ENCODE measurements around the gene CLINT1. TPM values are rescaled to one million over a fixed set of nuclear protein-coding genes. Genes with fewer than 3 reads are reported as not detected.

Gene CLINT1
- total RNA-seq, 3 donors from 2014 or later: 90.8 to 131 (median 127) TPM

DNA sequence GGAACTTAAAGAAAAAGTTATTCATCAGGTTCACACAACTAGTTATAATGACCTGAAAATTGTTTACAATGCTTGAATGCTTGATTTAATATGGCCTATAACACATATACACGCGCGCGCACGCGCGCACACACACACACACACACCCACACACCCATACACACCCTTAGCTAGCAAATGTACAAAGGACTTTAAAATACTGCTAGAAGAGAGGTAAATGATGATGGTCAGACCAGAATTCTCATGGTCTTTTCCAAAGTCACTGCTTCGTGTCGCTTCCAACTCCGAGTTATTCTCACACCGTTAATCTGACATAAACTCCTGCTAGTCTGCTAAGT lies 109.5 kb downstream of the CLINT1 start:
- no peak overlapping the region for H3K4me3 ChIP-seq
- TF ChIP-seq CTCF (IDR thresholded peaks at IDR 0.05): no peak
- ATAC-seq (peak; percentile 58), DNase-seq (no peak)
- intact Hi-C loops (cut with DNase I, micrococcal nuclease): loop anchor here in 1 of 2 donors (10.0 kb wide), 1 partner anchor 605 kb away; the partner anchor contains the start of gene MED7
- H3K36me3 ChIP-seq (ENCODE audit: low read depth): no peaks in the 10 kb centered on the region
- peaks cover 8% of the 10 kb centered on the region for H3K4me1 ChIP-seq (ENCODE audit: low read depth)
- no peaks in the 10 kb centered on the region for H3K9me3 ChIP-seq

- TF ChIP-seq CTCF (IDR thresholded peaks at IDR 0.05): no peak
- intact Hi-C loops (cut with DNase I, micrococcal nuclease): loop anchor here in 1 of 2 donors (10.0 kb wide), 1 partner anchor 604 kb away; the partner anchor contains the start of gene MED7
- H3K4me1 ChIP-seq (ENCODE audit: low read depth): peaks cover 8% of the 10 kb centered on the region
- no peaks in the 10 kb centered on the region for H3K9me3 ChIP-seq
- ATAC-seq: peak; percentile 45
- H3K36me3 ChIP-seq (ENCODE audit: low read depth): no peaks in the 10 kb centered on the region
- DNase-seq: no peak
- H3K4me3 ChIP-seq: no peak overlapping the region
Measured at GRCh38 chr5:157748760-157749461, 110.0 kb downstream of the CLINT1 start.

DNA sequence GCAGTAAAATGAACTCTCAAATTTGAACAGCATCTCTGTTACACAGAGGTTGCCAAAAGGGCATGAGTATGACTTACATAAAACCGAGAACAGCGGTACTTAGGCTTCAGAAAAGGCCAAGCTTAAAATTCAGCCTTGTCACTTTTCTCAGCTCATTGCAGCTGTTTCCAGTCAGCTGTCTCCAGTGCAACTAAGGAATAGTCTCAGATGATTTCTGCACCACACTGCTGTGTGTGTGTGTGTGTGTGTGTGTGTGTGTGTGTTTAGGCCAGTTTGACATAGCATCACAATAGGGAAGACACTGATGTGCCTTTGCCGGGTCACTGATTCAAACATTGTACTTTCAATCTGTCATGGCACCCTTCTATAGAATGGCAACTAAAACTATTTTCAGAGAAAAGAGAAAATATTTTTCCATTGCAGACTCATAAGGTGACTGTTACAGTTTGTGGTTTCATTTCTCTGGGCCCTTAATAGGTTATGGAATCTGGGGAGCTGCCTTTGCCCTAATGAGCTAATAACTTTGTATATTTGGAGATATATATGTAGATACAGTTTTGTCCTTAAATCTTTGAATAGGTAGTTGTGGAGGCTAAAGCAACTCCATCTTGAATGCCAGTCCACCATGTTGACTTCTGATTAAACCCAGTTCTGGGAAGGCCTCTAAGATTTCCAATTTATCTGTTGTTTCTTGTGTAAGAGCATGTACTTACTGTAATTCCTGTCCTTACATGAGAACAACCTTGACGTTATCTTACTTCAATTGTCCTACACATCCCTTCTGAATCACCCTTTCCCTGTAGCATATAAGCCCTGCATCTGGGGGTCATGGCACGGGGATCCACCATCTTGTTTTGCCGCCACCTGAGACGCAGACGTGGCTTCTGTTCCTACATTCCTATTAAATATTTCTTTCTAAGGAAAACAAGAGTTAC lies 110.9 kb downstream of the CLINT1 start:
- TF ChIP-seq CTCF (IDR thresholded peaks at IDR 0.05): no peak
- Histone ChIP-seq H3K4me3 (no peak overlapping the region), H3K4me1 (ENCODE audit: low read depth) (peaks cover 12% of the 10 kb centered on the region), H3K36me3 (ENCODE audit: low read depth) (no peaks in the 10 kb centered on the region), H3K9me3 (no peaks in the 10 kb centered on the region)
- intact Hi-C loops (cut with DNase I, micrococcal nuclease): loop anchor here in 1 of 2 donors (10.0 kb wide), 1 partner anchor 603 kb away; the partner anchor contains the start of gene MED7
- ATAC-seq (no peak), DNase-seq (no peak)

- Histone ChIP-seq H3K9me3 (no peaks in the 10 kb centered on the region), H3K4me3 (no peak overlapping the region), H3K36me3 (ENCODE audit: low read depth) (no peaks in the 10 kb centered on the region), H3K4me1 (ENCODE audit: low read depth) (peaks cover 16% of the 10 kb centered on the region)
- DNase-seq (no peak), ATAC-seq (no peak)
- TF ChIP-seq CTCF (IDR thresholded peaks at IDR 0.05): no peak
- intact Hi-C loops (cut with DNase I, micrococcal nuclease): loop anchor here in 1 of 2 donors (10.0 kb wide), 1 partner anchor 602 kb away; the partner anchor contains the start of gene MED7
Measured at GRCh38 chr5:157747173-157747740, 111.7 kb downstream of the CLINT1 start.

DNA sequence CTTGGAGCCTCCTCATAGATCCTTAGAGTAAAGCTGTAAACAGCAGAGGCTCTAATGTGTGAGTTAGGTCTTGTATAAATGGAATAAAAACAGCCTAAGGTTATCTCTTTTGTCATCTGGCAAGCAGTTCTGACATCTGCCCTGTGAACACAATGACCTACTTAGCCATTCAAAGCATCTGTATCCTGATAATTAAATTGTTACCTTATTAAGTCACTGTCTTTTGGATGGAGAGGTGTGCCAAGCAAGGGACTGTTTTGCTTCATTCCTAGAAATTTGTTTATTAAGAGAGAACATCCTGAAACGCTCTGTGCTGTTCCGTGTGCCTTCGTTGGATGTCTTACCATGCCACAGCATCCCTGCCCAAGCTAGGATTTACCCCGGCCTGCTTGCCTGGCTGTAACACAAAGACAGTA lies 113.9 kb downstream of the CLINT1 start:
- Histone ChIP-seq H3K9me3 (no peaks in the 10 kb centered on the region), H3K4me1 (ENCODE audit: low read depth) (peaks cover 16% of the 10 kb centered on the region), H3K36me3 (ENCODE audit: low read depth) (no peaks in the 10 kb centered on the region), H3K4me3 (no peak overlapping the region)
- no peak for TF ChIP-seq CTCF (IDR thresholded peaks at IDR 0.05)
- ATAC-seq (no peak), DNase-seq (no peak)
- intact Hi-C loops (cut with DNase I, micrococcal nuclease): loop anchor here in 1 of 2 donors (10.0 kb wide), 1 partner anchor 600 kb away; the partner anchor contains the start of gene MED7
